Mammary epithelial cell (primary cell): Measurements from ENCODE around the gene TNNT2.

Experiments
- EZH2 ChIP-seq: IDR thresholded peaks from 2 replicates; pipeline ENCODE4 v1.6.1; 2012; ENCODE audit warnings: low read length, inconsistent platforms, borderline replicate concordance
- TF ChIP-seq, protein P1 (sequence below), 2 donors: IDR thresholded peaks in 1 of 2; conservative IDR thresholded peaks in 1 of 2; 2 replicates each; pipeline ENCODE4 v1.5.1; 2011 to 2012; ENCODE audit warnings: inconsistent platforms in 2 of 2, low read length in 2 of 2, mild to moderate bottlenecking in 2 of 2, control low read depth in 1 of 2, low read depth in 1 of 2; ENCODE audit not compliant: insufficient read depth in 1 of 2; ENCODE audit errors: extremely low read depth in 1 of 2

DNA sequence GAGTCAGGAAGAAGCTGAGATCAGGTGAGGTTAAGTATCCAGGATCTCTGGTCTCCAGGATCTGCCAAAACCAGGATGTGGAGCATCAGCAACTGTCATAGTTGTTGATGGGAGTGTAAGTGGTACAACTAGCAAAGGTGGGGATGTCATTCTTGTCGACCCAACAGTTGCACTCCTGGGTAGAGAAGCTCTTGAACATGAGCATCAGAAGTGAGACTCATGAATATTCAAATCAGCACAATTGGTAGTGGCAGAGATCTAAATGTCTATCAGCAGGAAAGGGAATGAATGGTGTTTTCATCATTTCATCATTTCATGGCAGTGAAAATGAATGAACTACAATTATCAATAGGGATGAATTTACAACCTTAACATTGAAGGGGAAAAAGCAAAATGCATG, 25.9 kb upstream of the TNNT2 start:
- TF ChIP-seq, protein P1, sequence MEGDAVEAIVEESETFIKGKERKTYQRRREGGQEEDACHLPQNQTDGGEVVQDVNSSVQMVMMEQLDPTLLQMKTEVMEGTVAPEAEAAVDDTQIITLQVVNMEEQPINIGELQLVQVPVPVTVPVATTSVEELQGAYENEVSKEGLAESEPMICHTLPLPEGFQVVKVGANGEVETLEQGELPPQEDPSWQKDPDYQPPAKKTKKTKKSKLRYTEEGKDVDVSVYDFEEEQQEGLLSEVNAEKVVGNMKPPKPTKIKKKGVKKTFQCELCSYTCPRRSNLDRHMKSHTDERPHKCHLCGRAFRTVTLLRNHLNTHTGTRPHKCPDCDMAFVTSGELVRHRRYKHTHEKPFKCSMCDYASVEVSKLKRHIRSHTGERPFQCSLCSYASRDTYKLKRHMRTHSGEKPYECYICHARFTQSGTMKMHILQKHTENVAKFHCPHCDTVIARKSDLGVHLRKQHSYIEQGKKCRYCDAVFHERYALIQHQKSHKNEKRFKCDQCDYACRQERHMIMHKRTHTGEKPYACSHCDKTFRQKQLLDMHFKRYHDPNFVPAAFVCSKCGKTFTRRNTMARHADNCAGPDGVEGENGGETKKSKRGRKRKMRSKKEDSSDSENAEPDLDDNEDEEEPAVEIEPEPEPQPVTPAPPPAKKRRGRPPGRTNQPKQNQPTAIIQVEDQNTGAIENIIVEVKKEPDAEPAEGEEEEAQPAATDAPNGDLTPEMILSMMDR (conservative IDR thresholded peaks at IDR 0.05 in 1 of 2, IDR thresholded peaks at IDR 0.05 in 1 of 2; ENCODE audit: extremely low read depth in 1 of 2, insufficient read depth in 1 of 2, low read depth in 1 of 2, low read length in 2 of 2): no peak
- TF ChIP-seq EZH2: no peak
